Thyroid gland (tissue), 4 donors: ENCODE data around the gene SPAG8. TPM values are rescaled to one million over a fixed set of nuclear protein-coding genes. Genes with fewer than 3 reads are reported as not detected.
A peak's percentile ranks its signal among the peaks of the same experiment; 100 is the strongest.

Source experiments
- DNase-seq, 2 donors: peaks; one replicate each; pipeline ENCODE4 v3.0.0-alpha.2; 2019
- H3K27ac ChIP-seq, 3 donors: fragments of 200-600 bp; sonication (generic); 1 replicate in 2 of 3; 2 replicates in 1 of 3; pipeline ENCODE4 v1.5.1; 2016 to 2019; ENCODE audit warnings: mild to moderate bottlenecking in 1 of 3, moderate library complexity in 1 of 3
- H3K27me3 ChIP-seq: fragments of 200-600 bp; sonication (generic); one replicate; pipeline ENCODE4 v1.5.1; 2019
- H3K36me3 ChIP-seq, 2 donors: fragments of 200-600 bp; sonication (generic); one replicate each; pipeline ENCODE4 v1.5.1; 2016 to 2019
- H3K4me1 ChIP-seq, 2 donors: fragments of 200-600 bp; sonication (generic); one replicate each; pipeline ENCODE4 v1.5.1; 2017 to 2019
- H3K4me3 ChIP-seq, 3 donors: fragments of 200-600 bp; sonication (generic); replicated peaks in 1 of 3; 1 replicate in 2 of 3; 2 replicates in 1 of 3; pipeline ENCODE4 v1.5.1; 2016; ENCODE audit warnings: mild to moderate bottlenecking in 1 of 3
- H3K9me3 ChIP-seq: fragments of 200-600 bp; sonication (generic); one replicate; pipeline ENCODE4 v1.5.1; 2017
- CTCF ChIP-seq, 6 experiments: fragments of 200-600 bp in 3 of 6; fragments of 450-650 bp in 3 of 6; sonication (generic) in 3 of 6; IDR thresholded peaks; one replicate each; pipeline ENCODE4 v1.5.1; 2016 to 2019; ENCODE audit warnings: antibody characterized with exemption in 6 of 6, mild to moderate bottlenecking in 2 of 6, inconsistent platforms in 1 of 6, moderate library complexity in 1 of 6
- POLR2A ChIP-seq, 2 donors: fragments of 450-650 bp; IDR thresholded peaks; one replicate each; pipeline ENCODE4 v1.6.1; 2017; ENCODE audit warnings: antibody characterized with exemption in 2 of 2, mild to moderate bottlenecking in 2 of 2, moderate library complexity in 1 of 2
- WGBS, 2 donors: methylation state at CpG; one replicate each; pipeline ENCODE4 v1.1.5; 2017; 5-methylcytosine and 5-hydroxymethylcytosine counted together
- intact Hi-C: fragments of 100-400 bp; cut with DNase I; formaldehyde crosslinking; loops from one replicate; pipeline ENCODE4 v1.15.1; 2023
- total RNA-seq, 4 donors: library from RNA; depleted of rRNA; stranded (reverse); fragments of >200 nt; gene quantifications; one replicate each; pipeline ENCODE4 v1.2.3, GENCODE V29; 2016

Gene SPAG8
- total RNA-seq, 4 donors from 2014 or later, result 4.7 to 7.1 (median 5.7) TPM

- no peaks in the 10 kb centered on the region for H3K9me3 ChIP-seq
- DNase-seq, result no peak
- TF ChIP-seq POLR2A (IDR thresholded peaks at IDR 0.05) (no peak), CTCF (IDR thresholded peaks at IDR 0.05) (no peak)
- intact Hi-C loops, result loop anchor here (2.0 kb wide), 1 partner anchor 93 kb away; no protein-coding TSS in a partner anchor
- peaks cover 8 to 13% of the 10 kb centered on the region in 2 donors for H3K4me1 ChIP-seq
- WGBS, 2 donors, result 94 to 97% methylated on average over 2 of the region's 2 CpGs
- no peaks in the 10 kb centered on the region for H3K36me3 ChIP-seq
- no peak overlapping the region for H3K4me3 ChIP-seq
- no peak overlapping the region for H3K27ac ChIP-seq
- no peaks in the 10 kb centered on the region for H3K27me3 ChIP-seq
Observed at GRCh38 chr9:35789541-35789940, 22.5 kb downstream of the SPAG8 start.

- Histone ChIP-seq H3K27ac (no peak overlapping the region), H3K9me3 (no peaks in the 10 kb centered on the region), H3K4me1 (no peaks in the 10 kb centered on the region), H3K36me3 (no peaks in the 10 kb centered on the region), H3K4me3 (no peak overlapping the region), H3K27me3 (no peaks in the 10 kb centered on the region)
- TF ChIP-seq POLR2A (IDR thresholded peaks at IDR 0.05) (no peak), CTCF (IDR thresholded peaks at IDR 0.05) (no peak)
- intact Hi-C loops, result no loop called here
- no peak for DNase-seq
Observed at GRCh38 chr9:35783418-35783817, 28.6 kb downstream of the SPAG8 start.

- no peaks in the 10 kb centered on the region for H3K27me3 ChIP-seq
- 78 to 82% methylated on average over 2 of the region's 2 CpGs for WGBS, 2 donors
- no peak overlapping the region for H3K4me3 ChIP-seq
- intact Hi-C loops, result no loop called here
- TF ChIP-seq POLR2A (IDR thresholded peaks at IDR 0.05) (no peak), CTCF (IDR thresholded peaks at IDR 0.05) (no peak)
- no peaks in the 10 kb centered on the region for H3K36me3 ChIP-seq
- no peak overlapping the region for H3K27ac ChIP-seq
- H3K9me3 ChIP-seq, result no peaks in the 10 kb centered on the region
- no peak for DNase-seq
- H3K4me1 ChIP-seq, result no peaks in the 10 kb centered on the region
Observed at GRCh38 chr9:35781066-35781465, 31.0 kb downstream of the SPAG8 start.

GRCh38 chr9:35778496-35778895 lies 33.6 kb downstream of the SPAG8 start:
- Histone ChIP-seq H3K4me1 (no peaks in the 10 kb centered on the region), H3K36me3 (no peaks in the 10 kb centered on the region), H3K9me3 (no peaks in the 10 kb centered on the region), H3K27me3 (no peaks in the 10 kb centered on the region), H3K4me3 (no peak overlapping the region), H3K27ac (no peak overlapping the region)
- DNase-seq, result no peak
- 90 to 94% methylated on average over 3 of the region's 3 CpGs for WGBS, 2 donors
- intact Hi-C loops, result no loop called here
- TF ChIP-seq POLR2A (IDR thresholded peaks at IDR 0.05) (no peak), CTCF (IDR thresholded peaks at IDR 0.05) (no peak)

- no peaks in the 10 kb centered on the region for H3K27me3 ChIP-seq
- no peak for DNase-seq
- H3K36me3 ChIP-seq, result no peaks in the 10 kb centered on the region
- no peaks in the 10 kb centered on the region for H3K9me3 ChIP-seq
- H3K4me3 ChIP-seq, result no peak overlapping the region
- peaks cover 10 to 11% of the 10 kb centered on the region in 2 donors for H3K4me1 ChIP-seq
- TF ChIP-seq CTCF (IDR thresholded peaks at IDR 0.05) (no peak), POLR2A (IDR thresholded peaks at IDR 0.05) (no peak)
- H3K27ac ChIP-seq, result peak overlapping the region in 1 of 3 donors; percentile 32
- WGBS, 2 donors, result 68 to 74% methylated on average over 4 of the region's 4 CpGs
- intact Hi-C loops, result no loop called here
Observed at GRCh38 chr9:35776018-35776417, 36.0 kb downstream of the SPAG8 start.
